Measurements from ENCODE around the gene SMPD3. TPM values are rescaled to one million over a fixed set of nuclear protein-coding genes. Genes with fewer than 3 reads are reported as not detected.

Gene SMPD3
- total RNA-seq, 1 experiment from 2014 or later = not detected

DNA sequence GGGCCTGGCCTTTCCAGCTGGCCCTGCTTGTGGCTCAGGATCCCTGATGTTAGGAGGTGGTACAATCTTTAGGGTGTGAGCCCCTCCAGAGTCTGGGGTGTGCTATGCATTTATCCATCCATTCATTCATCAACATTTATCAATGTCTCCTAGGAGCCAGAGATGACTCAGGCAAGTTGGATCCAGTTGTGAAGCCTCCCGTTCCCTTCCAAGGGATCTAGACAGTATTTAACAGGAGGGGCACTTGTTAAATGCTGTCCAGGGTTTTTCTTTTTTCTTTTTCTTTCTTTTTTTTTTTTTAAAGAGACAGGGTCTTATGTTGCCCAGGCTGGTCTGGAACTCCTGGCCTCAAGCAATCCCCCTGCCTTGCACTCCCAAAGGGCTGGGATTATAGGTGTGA is 42.0 kb upstream of the SMPD3 start:
- no peaks in the 10 kb centered on the region for H3K36me3 Mint-ChIP-seq (ENCODE audit: insufficient read depth, unreplicated experiment)
- POLR2A ChIA-PET = interaction anchor here (0.6 to 1.6 kb wide), 2 partner anchors 10 to 21 kb away, joined by 3 to 5 read pairs; no protein-coding TSS in a partner anchor
- TF ChIP-seq, protein P1, sequence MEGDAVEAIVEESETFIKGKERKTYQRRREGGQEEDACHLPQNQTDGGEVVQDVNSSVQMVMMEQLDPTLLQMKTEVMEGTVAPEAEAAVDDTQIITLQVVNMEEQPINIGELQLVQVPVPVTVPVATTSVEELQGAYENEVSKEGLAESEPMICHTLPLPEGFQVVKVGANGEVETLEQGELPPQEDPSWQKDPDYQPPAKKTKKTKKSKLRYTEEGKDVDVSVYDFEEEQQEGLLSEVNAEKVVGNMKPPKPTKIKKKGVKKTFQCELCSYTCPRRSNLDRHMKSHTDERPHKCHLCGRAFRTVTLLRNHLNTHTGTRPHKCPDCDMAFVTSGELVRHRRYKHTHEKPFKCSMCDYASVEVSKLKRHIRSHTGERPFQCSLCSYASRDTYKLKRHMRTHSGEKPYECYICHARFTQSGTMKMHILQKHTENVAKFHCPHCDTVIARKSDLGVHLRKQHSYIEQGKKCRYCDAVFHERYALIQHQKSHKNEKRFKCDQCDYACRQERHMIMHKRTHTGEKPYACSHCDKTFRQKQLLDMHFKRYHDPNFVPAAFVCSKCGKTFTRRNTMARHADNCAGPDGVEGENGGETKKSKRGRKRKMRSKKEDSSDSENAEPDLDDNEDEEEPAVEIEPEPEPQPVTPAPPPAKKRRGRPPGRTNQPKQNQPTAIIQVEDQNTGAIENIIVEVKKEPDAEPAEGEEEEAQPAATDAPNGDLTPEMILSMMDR (IDR thresholded peaks at IDR 0.05; ENCODE audit: unreplicated experiment) = no peak
- CTCF ChIA-PET = interaction anchor here (0.9 kb wide), 1 partner anchor 9 kb away, joined by 3 read pairs; no protein-coding TSS in a partner anchor
- intact Hi-C loops (cut with micrococcal nuclease) = no loop called here
- no peak overlapping the region for H3K4me3 Mint-ChIP-seq (ENCODE audit: unreplicated experiment)
- no peak for DNase-seq (ENCODE audit: unreplicated experiment)
- H3K9me3 Mint-ChIP-seq (ENCODE audit: unreplicated experiment) = no peaks in the 10 kb centered on the region
- H3K27ac Mint-ChIP-seq (ENCODE audit: low read depth, unreplicated experiment) = no peak overlapping the region
- no peaks in the 10 kb centered on the region for H3K27me3 Mint-ChIP-seq (ENCODE audit: insufficient read depth, unreplicated experiment)
- peaks cover 24% of the 10 kb centered on the region for H3K4me1 Mint-ChIP-seq (ENCODE audit: insufficient read depth, unreplicated experiment)
- BruUV-seq (replicated peaks) = no TSS peak

DNA sequence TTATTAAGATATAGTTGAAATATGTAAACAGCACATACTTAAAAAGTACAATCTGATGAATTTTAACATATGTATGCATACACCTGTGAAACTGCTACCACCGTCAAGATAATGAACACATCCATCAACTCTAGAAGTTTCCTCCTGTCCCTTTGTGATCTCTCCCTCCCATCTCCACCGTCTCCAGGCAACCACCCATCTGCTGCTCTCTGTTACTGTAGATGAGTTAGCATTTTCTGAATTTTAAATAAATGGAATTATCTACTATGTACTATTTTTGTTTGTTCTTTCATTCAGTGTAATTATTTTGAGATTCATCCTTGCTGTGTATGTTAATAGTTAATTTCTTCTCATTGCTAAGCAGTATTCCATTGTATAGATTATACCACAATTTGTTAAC is 40.2 kb upstream of the SMPD3 start:
- Mint-ChIP-seq H3K4me3 (ENCODE audit: unreplicated experiment) (no peak overlapping the region), H3K27ac (ENCODE audit: low read depth, unreplicated experiment) (no peak overlapping the region), H3K27me3 (ENCODE audit: insufficient read depth, unreplicated experiment) (no peaks in the 10 kb centered on the region), H3K9me3 (ENCODE audit: unreplicated experiment) (no peaks in the 10 kb centered on the region), H3K4me1 (ENCODE audit: insufficient read depth, unreplicated experiment) (peaks cover 24% of the 10 kb centered on the region), H3K36me3 (ENCODE audit: insufficient read depth, unreplicated experiment) (no peaks in the 10 kb centered on the region)
- no TSS peak for BruUV-seq (replicated peaks)
- DNase-seq (ENCODE audit: unreplicated experiment) = no peak
- TF ChIP-seq, protein P1 (IDR thresholded peaks at IDR 0.05; ENCODE audit: unreplicated experiment) = no peak
- ChIA-PET POLR2A (no interaction called here), CTCF (no interaction called here)
- intact Hi-C loops (cut with micrococcal nuclease) = no loop called here

DNA sequence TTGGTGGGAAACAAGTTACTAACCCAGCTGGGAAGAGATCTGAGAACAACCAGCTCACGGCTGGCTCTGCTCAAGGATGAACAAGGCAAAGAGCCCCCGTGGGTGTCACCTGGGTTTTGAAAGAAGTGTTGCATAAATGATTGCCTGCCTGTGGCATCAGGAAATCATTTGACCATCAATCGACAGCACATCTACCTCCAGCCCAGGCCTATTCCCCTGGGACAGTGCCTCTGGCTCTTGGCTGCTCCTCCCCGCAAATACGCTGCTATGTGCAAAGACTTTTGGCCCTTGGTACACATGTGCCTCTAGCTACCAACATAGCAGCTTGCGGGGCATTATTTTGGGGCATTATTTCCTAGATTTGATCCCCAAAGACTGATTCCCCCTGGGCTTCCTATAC is 39.4 kb upstream of the SMPD3 start:
- Mint-ChIP-seq H3K4me3 (ENCODE audit: unreplicated experiment) (no peak overlapping the region), H3K27ac (ENCODE audit: low read depth, unreplicated experiment) (no peak overlapping the region), H3K27me3 (ENCODE audit: insufficient read depth, unreplicated experiment) (no peaks in the 10 kb centered on the region), H3K4me1 (ENCODE audit: insufficient read depth, unreplicated experiment) (peaks cover 24% of the 10 kb centered on the region), H3K36me3 (ENCODE audit: insufficient read depth, unreplicated experiment) (no peaks in the 10 kb centered on the region), H3K9me3 (ENCODE audit: unreplicated experiment) (no peaks in the 10 kb centered on the region)
- POLR2A ChIA-PET = no interaction called here
- TF ChIP-seq, protein P1 (IDR thresholded peaks at IDR 0.05; ENCODE audit: unreplicated experiment) = no peak
- CTCF ChIA-PET = interaction anchor here (1.0 to 1.6 kb wide), 2 partner anchors 34 to 35 kb away, joined by 3 to 8 read pairs; no protein-coding TSS in a partner anchor
- intact Hi-C loops (cut with micrococcal nuclease) = no loop called here
- BruUV-seq (replicated peaks) = no TSS peak
- no peak for DNase-seq (ENCODE audit: unreplicated experiment)

DNA sequence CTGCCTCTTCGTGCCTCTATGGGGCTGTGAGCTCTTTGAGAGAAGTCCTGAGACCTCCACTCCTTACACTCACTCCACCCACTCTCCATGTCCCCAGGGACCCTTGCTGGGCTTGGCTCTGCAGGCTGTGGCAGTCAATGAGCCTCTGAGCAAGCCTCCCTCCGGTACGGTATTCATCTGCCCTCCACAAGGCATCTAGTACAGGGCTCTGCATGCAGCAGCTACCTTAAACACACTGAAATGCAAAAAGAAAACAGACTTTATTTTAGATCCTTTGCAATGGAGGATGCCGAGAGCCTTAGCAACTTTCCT is 38.9 kb upstream of the SMPD3 start:
- POLR2A ChIA-PET = interaction anchor here (0.8 kb wide), 1 partner anchor 36 kb away, joined by 3 read pairs; no protein-coding TSS in a partner anchor
- no peaks in the 10 kb centered on the region for H3K36me3 Mint-ChIP-seq (ENCODE audit: insufficient read depth, unreplicated experiment)
- H3K4me1 Mint-ChIP-seq (ENCODE audit: insufficient read depth, unreplicated experiment) = peaks cover 19% of the 10 kb centered on the region
- no peak for DNase-seq (ENCODE audit: unreplicated experiment)
- no peak overlapping the region for H3K27ac Mint-ChIP-seq (ENCODE audit: low read depth, unreplicated experiment)
- no TSS peak for BruUV-seq (replicated peaks)
- no peak overlapping the region for H3K4me3 Mint-ChIP-seq (ENCODE audit: unreplicated experiment)
- no peaks in the 10 kb centered on the region for H3K27me3 Mint-ChIP-seq (ENCODE audit: insufficient read depth, unreplicated experiment)
- intact Hi-C loops (cut with micrococcal nuclease) = no loop called here
- CTCF ChIA-PET = interaction anchor here (0.7 to 1.6 kb wide), 3 partner anchors 34 to 38 kb away, joined by 3 to 8 read pairs (median 3); no protein-coding TSS in a partner anchor
- TF ChIP-seq, protein P1 (IDR thresholded peaks at IDR 0.05; ENCODE audit: unreplicated experiment) = no peak
- H3K9me3 Mint-ChIP-seq (ENCODE audit: unreplicated experiment) = no peaks in the 10 kb centered on the region

Measured in MCF 10A (cell line).